IPS-20b (cell line): ENCODE measurements around the gene ZFAND4.
"Not testable (repeated sequence)": the region's sequence is repeated elsewhere in the genome, so short reads cannot be mapped to it uniquely, and the experiment has no call there.

Source experiments
- H3K27ac ChIP-seq: one replicate; pipeline ENCODE4 v1.5.1; 2013; ENCODE audit warnings: low read length
- H3K27me3 ChIP-seq: 2 replicates; pipeline ENCODE4 v1.6.1; 2013; ENCODE audit warnings: mild to moderate bottlenecking, low read length, inconsistent platforms; ENCODE audit not compliant: insufficient read depth
- H3K36me3 ChIP-seq: 2 replicates; pipeline ENCODE4 v1.6.1; 2013; ENCODE audit warnings: low read depth, mild to moderate bottlenecking, inconsistent platforms, low read length, moderate library complexity; ENCODE audit not compliant: insufficient read depth
- H3K4me1 ChIP-seq: 2 replicates; pipeline ENCODE4 v1.6.1; 2013; ENCODE audit warnings: mild to moderate bottlenecking, control low read depth, inconsistent platforms, low read length, moderate library complexity; ENCODE audit not compliant: insufficient read depth
- H3K4me3 ChIP-seq: 2 replicates; pipeline ENCODE4 v1.5.1; 2013; ENCODE audit warnings: mild to moderate bottlenecking, low read length, inconsistent platforms
- H3K9ac ChIP-seq: 2 replicates; pipeline ENCODE4 v1.6.1; 2013; ENCODE audit warnings: low read depth, mild to moderate bottlenecking, inconsistent platforms, low read length, moderate library complexity
- H3K9me3 ChIP-seq: 2 replicates; pipeline ENCODE4 v1.6.1; 2013; ENCODE audit warnings: mild to moderate bottlenecking, low read depth, low read length, inconsistent platforms; ENCODE audit not compliant: insufficient read depth

ZFAND4 gene

GRCh38 chr10:45672181-45673073, at the start of gene ZFAND4:
ZFAND4 (minus strand) TSS chr10:45672772; CDS start chr10:45663725, 9,047 bp downstream.
- no peaks in the 10 kb centered on the region for H3K4me1 ChIP-seq
- H3K27ac ChIP-seq, result peak within 1 kb of the TSS; percentile 45
- H3K4me3 ChIP-seq, result peak within 1 kb of the TSS; percentile 85
- H3K9me3 ChIP-seq, result no peaks in the 10 kb centered on the region
- H3K27me3 ChIP-seq, result no peaks in the 10 kb centered on the region
- peak within 1 kb of the TSS; percentile 83 for H3K9ac ChIP-seq
- H3K36me3 ChIP-seq, result no peaks in the 10 kb centered on the region

DNA sequence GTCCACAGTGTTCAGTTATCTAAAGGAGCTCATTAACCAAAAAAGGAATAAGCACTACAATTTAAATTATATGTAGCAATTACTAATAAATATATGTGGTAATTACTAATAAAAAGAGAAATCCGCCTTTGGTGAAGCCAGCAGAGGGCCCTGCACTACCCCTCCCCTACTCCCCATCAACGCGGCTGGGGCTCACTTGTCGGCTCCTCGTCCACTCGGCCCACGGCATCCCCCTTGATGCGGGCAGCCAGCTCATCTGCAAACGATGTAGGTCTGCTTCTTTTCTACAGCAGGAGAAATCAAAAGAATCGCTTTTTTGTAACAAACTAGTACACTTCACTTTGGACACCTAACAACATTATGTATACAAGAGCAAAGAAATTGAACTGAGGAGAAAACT, 48.9 kb upstream of the ZFAND4 start:
- not testable (repeated sequence) for H3K4me3 ChIP-seq, H3K4me1 ChIP-seq, H3K9me3 ChIP-seq, H3K36me3 ChIP-seq, H3K27me3 ChIP-seq, H3K9ac ChIP-seq, H3K27ac ChIP-seq

GRCh38 chr10:45717642-45718041, 45.1 kb upstream of the ZFAND4 start:
- H3K36me3 ChIP-seq, H3K9me3 ChIP-seq, H3K4me3 ChIP-seq, H3K4me1 ChIP-seq, H3K27ac ChIP-seq, H3K9ac ChIP-seq, H3K27me3 ChIP-seq: not testable (repeated sequence)

GRCh38 chr10:45717053-45717452, 44.5 kb upstream of the ZFAND4 start:
- H3K9ac ChIP-seq, H3K4me1 ChIP-seq, H3K9me3 ChIP-seq, H3K27ac ChIP-seq, H3K27me3 ChIP-seq, H3K4me3 ChIP-seq, H3K36me3 ChIP-seq: not testable (repeated sequence)

- not testable (repeated sequence) for H3K9ac ChIP-seq, H3K27ac ChIP-seq, H3K4me1 ChIP-seq, H3K9me3 ChIP-seq, H3K27me3 ChIP-seq, H3K36me3 ChIP-seq, H3K4me3 ChIP-seq
Observed at GRCh38 chr10:45711223-45711622, 38.7 kb upstream of the ZFAND4 start.

DNA sequence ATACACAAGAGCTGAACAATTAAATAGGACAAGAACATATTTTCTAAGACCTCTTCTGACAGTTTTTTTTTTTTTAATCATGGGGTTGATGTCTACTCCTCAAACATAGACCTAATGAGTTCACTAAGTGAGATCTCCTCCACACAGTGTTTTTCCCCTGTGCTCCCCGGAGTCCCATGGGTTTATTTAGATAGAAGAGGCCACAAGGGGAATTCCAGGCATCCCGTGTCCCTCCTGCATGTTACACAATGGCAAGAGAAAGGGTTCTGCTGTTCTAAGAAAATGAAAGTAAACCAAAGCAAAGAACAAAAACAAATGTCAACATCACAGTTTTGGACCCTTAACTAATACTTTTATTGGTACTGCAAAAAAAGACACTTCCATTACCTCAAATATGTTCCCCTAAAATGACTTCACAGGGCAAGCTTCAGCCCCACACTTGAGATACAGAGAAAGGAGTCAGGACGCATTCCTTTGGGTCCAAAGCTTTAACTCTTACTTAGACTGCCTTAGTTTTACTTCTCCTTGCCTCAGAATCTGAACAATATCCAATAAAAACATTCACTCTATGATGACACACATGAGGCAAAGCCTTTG, 37.7 kb upstream of the ZFAND4 start:
- not testable (repeated sequence) for H3K27me3 ChIP-seq, H3K9me3 ChIP-seq, H3K9ac ChIP-seq, H3K36me3 ChIP-seq, H3K27ac ChIP-seq, H3K4me3 ChIP-seq, H3K4me1 ChIP-seq

GRCh38 chr10:45678467-45678866, 5.9 kb upstream of the ZFAND4 start:
- H3K4me3 ChIP-seq, H3K27ac ChIP-seq, H3K9ac ChIP-seq, H3K9me3 ChIP-seq, H3K36me3 ChIP-seq, H3K27me3 ChIP-seq, H3K4me1 ChIP-seq: not testable (repeated sequence)

- Histone ChIP-seq H3K27me3 (no peaks in the 10 kb centered on the region), H3K4me1 (no peaks in the 10 kb centered on the region), H3K27ac (no peak overlapping the region), H3K9me3 (no peaks in the 10 kb centered on the region), H3K36me3 (no peaks in the 10 kb centered on the region), H3K9ac (no peak overlapping the region), H3K4me3 (no peak overlapping the region)
Observed at GRCh38 chr10:45675388-45675787, 2.8 kb upstream of the ZFAND4 start.

- Histone ChIP-seq H3K4me1 (no peaks in the 10 kb centered on the region), H3K27ac (no peak overlapping the region), H3K36me3 (no peaks in the 10 kb centered on the region), H3K9ac (peak overlapping the region; percentile 66; the same call in 1 of the 2 replicates), H3K27me3 (no peaks in the 10 kb centered on the region), H3K4me3 (peak overlapping the region; percentile 59), H3K9me3 (no peaks in the 10 kb centered on the region)
Observed at GRCh38 chr10:45673074-45673648, 589 bp upstream of the ZFAND4 start.

DNA sequence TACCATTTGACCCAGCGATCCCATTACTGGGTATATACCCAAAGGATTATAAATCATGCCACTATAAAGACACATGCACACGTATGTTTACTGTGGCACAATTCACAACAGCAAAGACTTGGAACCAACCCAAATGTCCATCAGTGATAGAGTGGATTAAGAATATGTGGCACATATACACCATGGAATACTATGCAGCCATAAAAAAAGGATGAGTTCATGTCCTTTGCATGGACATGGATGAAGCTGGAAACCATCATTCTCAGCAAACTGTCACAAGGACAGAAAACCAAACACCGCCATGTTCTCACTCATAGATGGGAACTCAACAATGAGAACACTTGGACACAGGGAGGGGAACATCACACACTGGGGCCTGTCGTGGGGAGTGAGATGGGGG, 1.3 kb downstream of the ZFAND4 start:
- not testable (repeated sequence) for H3K9me3 ChIP-seq
- peak overlapping the region; percentile 83; the same call in 1 of the 2 replicates for H3K9ac ChIP-seq
- peak overlapping the region; percentile 85 for H3K4me3 ChIP-seq

GRCh38 chr10:45669897-45670296, 2.7 kb downstream of the ZFAND4 start:
- not testable (repeated sequence) for H3K27me3 ChIP-seq, H3K4me1 ChIP-seq, H3K9ac ChIP-seq, H3K27ac ChIP-seq, H3K9me3 ChIP-seq, H3K36me3 ChIP-seq, H3K4me3 ChIP-seq

More for the DNA sequence above, 1.3 kb downstream of the ZFAND4 start:
- H3K27me3 ChIP-seq, H3K27ac ChIP-seq, H3K36me3 ChIP-seq, H3K4me1 ChIP-seq: not testable (repeated sequence)

DNA sequence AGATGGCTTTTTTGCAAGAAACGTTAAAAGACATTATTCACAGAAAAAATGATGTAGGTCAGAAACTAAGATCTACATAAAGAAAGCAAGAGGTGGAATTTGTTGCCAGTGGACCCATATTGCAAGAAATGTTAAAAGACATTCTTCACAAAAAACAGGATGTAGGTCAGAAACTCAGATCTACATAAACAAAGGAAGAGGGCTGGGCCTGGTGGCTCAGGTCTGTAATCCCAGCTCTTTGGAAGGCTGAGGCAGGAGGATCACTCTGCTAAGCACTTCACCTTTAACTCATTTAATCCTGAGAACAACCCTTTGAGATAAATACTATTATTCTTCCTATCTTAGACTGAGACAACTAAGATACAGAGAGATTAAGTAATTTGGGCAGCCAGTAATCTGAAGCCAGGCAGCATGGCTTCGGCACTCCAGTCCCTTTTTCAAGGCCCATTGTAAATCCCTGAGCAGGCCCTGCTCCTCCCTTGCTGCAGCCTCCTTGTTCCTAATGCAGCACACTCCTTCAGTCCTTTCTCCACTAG, 11.6 kb downstream of the ZFAND4 start:
- Histone ChIP-seq H3K36me3 (no peaks in the 10 kb centered on the region), H3K27me3 (no peaks in the 10 kb centered on the region), H3K9me3 (no peaks in the 10 kb centered on the region), H3K9ac (no peak overlapping the region; the same call in 1 of the 2 replicates), H3K27ac (no peak overlapping the region), H3K4me1 (peaks cover 3% of the 10 kb centered on the region; the same call in 1 of the 2 replicates), H3K4me3 (no peak overlapping the region)
